SU-DHL-6 (cell line): ENCODE results near the gene WDR82.

ENCODE experiments used
- H2AFZ ChIP-seq: fragments of 200-600 bp; sonication (generic); 2 replicates; pipeline ENCODE4 v1.6.1; 2014; ENCODE audit warnings: low read depth, mild to moderate bottlenecking, moderate library complexity, mixed read lengths, antibody characterized with exemption, low read length; ENCODE audit not compliant: severe bottlenecking
- H3F3A ChIP-seq: fragments of 200-600 bp; shearing (Covaris generic); 2 replicates; pipeline ENCODE4 v1.6.0; 2016; ENCODE audit warnings: antibody characterized with exemption, mild to moderate bottlenecking; ENCODE audit not compliant: insufficient read depth
- H3K27ac ChIP-seq: fragments of 200-600 bp; sonication (generic); 2 replicates; pipeline ENCODE4 v1.5.1; 2016; ENCODE audit warnings: low read depth, mild to moderate bottlenecking, low read length, moderate library complexity, mixed read lengths
- H3K27me3 ChIP-seq: fragments of 200-600 bp; sonication (generic), shearing (Covaris generic); 2 replicates; pipeline ENCODE4 v1.6.0; 2014; ENCODE audit warnings: mild to moderate bottlenecking, low read length
- H3K36me3 ChIP-seq: fragments of 200-600 bp; sonication (generic); 2 replicates; pipeline ENCODE4 v1.6.1; 2014; ENCODE audit warnings: mild to moderate bottlenecking, low read length, mixed read lengths
- H3K4me2 ChIP-seq: fragments of 300-600, 200-600 bp; shearing (Covaris generic), sonication (generic); 2 replicates; pipeline ENCODE4 v1.6.0; 2014; ENCODE audit warnings: low read length, low read depth, mild to moderate bottlenecking; ENCODE audit not compliant: poor library complexity, severe bottlenecking
- H3K4me3 ChIP-seq: fragments of 200-600 bp; sonication (generic); 2 replicates; pipeline ENCODE4 v1.5.1; 2014; ENCODE audit warnings: antibody characterized with exemption, low read length, mild to moderate bottlenecking, mixed read lengths; ENCODE audit not compliant: insufficient read depth, poor library complexity, severe bottlenecking
- H3K79me2 ChIP-seq: fragments of 200-600 bp; sonication (generic); 2 replicates; pipeline ENCODE4 v1.6.1; 2014; ENCODE audit warnings: mild to moderate bottlenecking, low read length, moderate library complexity; ENCODE audit not compliant: insufficient read depth
- H3K9ac ChIP-seq: fragments of 200-600 bp; sonication (generic); 2 replicates; pipeline ENCODE4 v1.7.0; 2014; ENCODE audit warnings: mild to moderate bottlenecking, low read length
- H3K9me2 ChIP-seq: fragments of 200-600 bp; sonication (generic); replicated peaks from 2 replicates; pipeline ENCODE4 v1.6.1; 2014; ENCODE audit warnings: low read length; ENCODE audit not compliant: insufficient read depth
- H3K9me3 ChIP-seq: fragments of 200-600 bp; sonication (generic); 2 replicates; pipeline ENCODE4 v1.6.1; 2014; ENCODE audit warnings: low read length, mixed read lengths; ENCODE audit not compliant: insufficient read depth
- H4K20me1 ChIP-seq: fragments of 200-600 bp; sonication (generic); 2 replicates; pipeline ENCODE4 v1.6.1; 2014; ENCODE audit warnings: low read depth, mild to moderate bottlenecking, antibody characterized with exemption, low read length, moderate library complexity, mixed read lengths
- CTCF ChIP-seq: fragments of 200-600 bp; sonication (generic); IDR thresholded peaks from one replicate; pipeline ENCODE4 v1.5.1; 2017; ENCODE audit warnings: antibody characterized with exemption, mild to moderate bottlenecking, low read length, moderate library complexity; ENCODE audit not compliant: insufficient read depth, poor library complexity, severe bottlenecking
- EZH2phosphoT487 ChIP-seq: fragments of 200-600 bp; sonication (generic), shearing (Covaris generic); conservative IDR thresholded peaks from 2 replicates; pipeline ENCODE4 v1.6.1; 2018; ENCODE audit warnings: mild to moderate bottlenecking, antibody characterized with exemption, low read length, moderate library complexity, mixed read lengths

Gene WDR82

DNA sequence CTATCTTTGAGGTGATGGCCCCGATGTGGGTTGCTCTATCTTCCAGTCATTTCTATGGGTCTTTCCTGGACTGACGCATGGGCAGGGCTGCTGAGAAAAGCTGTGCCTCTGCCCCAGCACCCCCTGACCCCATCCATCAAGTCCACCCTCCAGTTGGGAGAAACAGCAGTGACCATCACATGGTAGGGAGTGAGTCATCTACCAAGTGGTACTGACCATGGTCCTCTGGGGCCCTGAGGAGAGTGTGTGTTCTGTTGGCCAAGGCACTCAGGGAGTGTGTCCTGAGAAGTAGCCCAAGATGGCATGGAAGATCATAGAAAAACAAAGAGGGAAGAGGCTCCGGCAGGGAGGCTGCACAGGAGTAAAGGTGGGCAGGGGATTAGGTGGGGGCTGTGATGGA, 36.0 kb upstream of the WDR82 start:
- Histone ChIP-seq H3K36me3 (no peaks in the 10 kb centered on the region), H3K9me3 (no peaks in the 10 kb centered on the region), H3K4me3 (no peak overlapping the region), H3F3A (no peaks in the 10 kb centered on the region), H3K4me2 (no peak overlapping the region), H3K9me2 (no peaks in the 10 kb centered on the region), H3K27ac (no peak overlapping the region), H3K79me2 (no peaks in the 10 kb centered on the region), H4K20me1 (no peaks in the 10 kb centered on the region), H3K27me3 (no peaks in the 10 kb centered on the region), H3K9ac (no peak overlapping the region), H2AFZ (no peak overlapping the region)
- no peak for TF ChIP-seq EZH2phosphoT487
- TF ChIP-seq CTCF = no peak

- TF ChIP-seq EZH2phosphoT487 (no peak), CTCF (no peak)
- no peak overlapping the region for H3K4me2 ChIP-seq
These were observed 35.3 kb upstream of the WDR82 start for GRCh38 chr3:52313774-52314188.

DNA sequence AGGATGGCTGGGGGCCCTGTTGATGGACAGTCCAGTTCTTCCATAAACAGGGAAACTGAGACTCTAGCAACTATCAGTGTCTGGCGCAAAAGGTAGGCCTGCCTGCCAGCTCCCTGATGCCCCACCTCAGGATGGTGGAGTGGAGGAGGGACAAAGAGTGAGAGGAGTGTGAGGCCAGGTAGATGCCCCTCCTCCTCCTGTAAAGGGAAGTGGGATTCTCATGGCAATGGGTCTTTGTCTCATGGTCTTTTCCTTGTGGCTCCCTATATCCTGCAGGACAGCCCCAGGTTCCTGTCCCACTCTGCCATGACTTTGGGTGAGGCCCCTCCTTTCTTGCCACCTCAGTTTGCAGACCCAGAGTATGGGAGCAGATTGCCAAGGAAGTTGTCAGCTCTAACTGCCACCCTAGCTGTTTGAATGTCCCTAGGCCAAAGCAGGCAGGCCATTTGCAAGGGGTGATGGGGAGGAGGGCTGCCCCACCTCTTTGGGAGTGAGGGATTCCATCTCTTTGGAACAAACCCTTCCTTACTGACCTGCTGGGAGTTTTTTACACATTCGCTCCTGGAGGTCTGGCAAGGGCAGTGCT, 34.8 kb upstream of the WDR82 start:
- TF ChIP-seq EZH2phosphoT487 = no peak
- TF ChIP-seq CTCF = no peak
- no peaks in the 10 kb centered on the region for H3F3A ChIP-seq
- H3K9me2 ChIP-seq = no peaks in the 10 kb centered on the region
- no peak overlapping the region for H3K4me3 ChIP-seq
- H3K9me3 ChIP-seq = no peaks in the 10 kb centered on the region
- no peaks in the 10 kb centered on the region for H3K36me3 ChIP-seq
- H4K20me1 ChIP-seq = no peaks in the 10 kb centered on the region
- no peaks in the 10 kb centered on the region for H3K27me3 ChIP-seq
- H2AFZ ChIP-seq = no peak overlapping the region
- H3K9ac ChIP-seq = no peak overlapping the region
- no peak overlapping the region for H3K27ac ChIP-seq
- H3K79me2 ChIP-seq = no peaks in the 10 kb centered on the region
- H3K4me2 ChIP-seq = no peak overlapping the region

More at GRCh38 chr3:52313774-52314188, 35.3 kb upstream of the WDR82 start:
- Histone ChIP-seq H3K9me2 (no peaks in the 10 kb centered on the region), H3K9ac (no peak overlapping the region), H3F3A (no peaks in the 10 kb centered on the region), H3K79me2 (no peaks in the 10 kb centered on the region), H2AFZ (no peak overlapping the region), H3K4me3 (no peak overlapping the region), H4K20me1 (no peaks in the 10 kb centered on the region), H3K9me3 (no peaks in the 10 kb centered on the region), H3K27me3 (no peaks in the 10 kb centered on the region), H3K36me3 (no peaks in the 10 kb centered on the region), H3K27ac (no peak overlapping the region)
